GM12865 (cell line): ENCODE results near the gene ADM2.

Experiments used
- DNase-seq: peaks from one replicate; pipeline ENCODE4 v3.0.0; 2010; ENCODE audit warnings: low read depth
- H3K4me3 ChIP-seq: 2 replicates; pipeline ENCODE4 v1.5.1; 2011; ENCODE audit warnings: mild to moderate bottlenecking, low read depth, low read length, control low read depth
- CTCF ChIP-seq: IDR thresholded peaks from 2 replicates; pipeline ENCODE4 v1.5.1; 2011; ENCODE audit warnings: low read length, control low read depth, low read depth, inconsistent platforms; ENCODE audit not compliant: insufficient read depth; ENCODE audit errors: missing control alignments

The ADM2 gene

GRCh38 chr22:50503475-50504145, 22.3 kb downstream of the ADM2 start:
- TF ChIP-seq CTCF, result peak; percentile 11
- peak; percentile 12 for DNase-seq
- H3K4me3 ChIP-seq, result no peak overlapping the region

GRCh38 chr22:50504369-50505211, 23.2 kb downstream of the ADM2 start:
- peak; percentile 4 for DNase-seq
- no peak overlapping the region for H3K4me3 ChIP-seq
- no peak for TF ChIP-seq CTCF

- TF ChIP-seq CTCF, result no peak
- no peak overlapping the region for H3K4me3 ChIP-seq
- DNase-seq, result peak; percentile 9
Measured at GRCh38 chr22:50505276-50505775, 24.0 kb downstream of the ADM2 start.

- H3K4me3 ChIP-seq, result peak overlapping the region; percentile 88
- peak; percentile 11 for DNase-seq
- TF ChIP-seq CTCF, result no peak
Measured at GRCh38 chr22:50505776-50506610, 24.6 kb downstream of the ADM2 start.

GRCh38 chr22:50506611-50507420, 25.5 kb downstream of the ADM2 start:
- no peak for TF ChIP-seq CTCF
- peak; percentile 29 for DNase-seq

More at GRCh38 chr22:50506611-50507420, 25.5 kb downstream of the ADM2 start:
- peak overlapping the region; percentile 88 for H3K4me3 ChIP-seq
